Panc1 (cell line): ENCODE measurements around the gene MPLKIP.

Source experiments
- POLR2AphosphoS5 ChIP-seq: IDR thresholded peaks from 2 replicates; pipeline ENCODE4 v1.6.1; 2012; ENCODE audit warnings: mild to moderate bottlenecking, low read depth, low read length, moderate library complexity
- SIN3A ChIP-seq: IDR thresholded peaks from 2 replicates; pipeline ENCODE4 v1.6.1; 2012; ENCODE audit warnings: low read depth, mild to moderate bottlenecking, low read length, moderate library complexity, borderline replicate concordance; ENCODE audit not compliant: insufficient read depth
- TCF7L2 ChIP-seq: IDR thresholded peaks from 2 replicates; pipeline ENCODE4 v1.6.1; 2011; ENCODE audit warnings: mild to moderate bottlenecking, low read depth, low read length, inconsistent platforms
- TF ChIP-seq, protein P1 (sequence below): fragments of 450-650 bp; IDR thresholded peaks from 2 replicates; pipeline ENCODE4 v1.5.1; 2017; ENCODE audit warnings: mild to moderate bottlenecking
- TF ChIP-seq, protein P2 (sequence below), 2 experiments: IDR thresholded peaks; 2 replicates each; pipeline ENCODE4 v1.6.1; 2011 to 2012; ENCODE audit warnings: low read depth in 2 of 2, control low read depth in 1 of 2, low read length in 1 of 2, mild to moderate bottlenecking in 1 of 2, moderate library complexity in 1 of 2; ENCODE audit not compliant: insufficient read depth in 1 of 2

DNA sequence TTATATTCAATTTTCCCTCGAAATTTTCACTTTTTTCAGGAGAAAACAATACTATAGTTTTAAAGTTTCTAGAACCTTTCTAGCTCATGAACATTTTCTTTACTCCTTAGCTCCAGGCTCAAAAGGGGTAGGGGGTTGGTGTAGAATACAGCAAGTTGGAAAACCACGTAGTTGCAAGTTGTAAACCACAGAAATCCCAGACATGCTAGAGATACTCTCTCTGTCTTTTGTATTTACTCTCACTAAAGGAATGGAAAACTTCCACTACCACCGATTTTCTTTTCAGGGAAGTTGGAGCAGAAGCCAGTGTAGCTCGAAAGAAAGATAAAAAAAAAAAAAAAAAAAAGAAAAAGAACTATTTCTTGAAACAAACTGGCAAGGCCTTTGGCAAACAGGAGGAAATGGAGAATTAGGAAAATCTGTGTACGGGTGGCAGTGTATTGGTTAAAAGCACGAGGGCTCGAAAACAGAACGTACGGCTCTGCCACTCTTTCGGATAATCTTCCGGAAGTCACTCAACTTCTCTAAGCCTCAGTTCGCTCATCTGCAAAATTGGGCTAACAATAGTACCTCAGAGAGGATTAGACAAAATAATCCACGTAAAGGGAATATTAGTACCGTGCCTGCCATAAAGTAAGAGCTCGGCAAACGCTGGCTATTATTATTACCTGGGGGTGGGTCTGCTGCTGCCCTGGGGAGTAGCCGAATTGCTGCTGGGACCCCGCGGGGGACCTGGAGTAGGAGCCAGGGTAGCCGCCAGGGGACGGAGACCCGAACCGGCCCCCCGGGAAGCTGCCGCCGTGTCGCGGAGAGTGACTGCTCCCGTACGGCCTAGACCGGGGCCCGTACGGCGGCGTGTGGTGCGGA, 628 bp downstream of the MPLKIP start:
- TF ChIP-seq, protein P1, sequence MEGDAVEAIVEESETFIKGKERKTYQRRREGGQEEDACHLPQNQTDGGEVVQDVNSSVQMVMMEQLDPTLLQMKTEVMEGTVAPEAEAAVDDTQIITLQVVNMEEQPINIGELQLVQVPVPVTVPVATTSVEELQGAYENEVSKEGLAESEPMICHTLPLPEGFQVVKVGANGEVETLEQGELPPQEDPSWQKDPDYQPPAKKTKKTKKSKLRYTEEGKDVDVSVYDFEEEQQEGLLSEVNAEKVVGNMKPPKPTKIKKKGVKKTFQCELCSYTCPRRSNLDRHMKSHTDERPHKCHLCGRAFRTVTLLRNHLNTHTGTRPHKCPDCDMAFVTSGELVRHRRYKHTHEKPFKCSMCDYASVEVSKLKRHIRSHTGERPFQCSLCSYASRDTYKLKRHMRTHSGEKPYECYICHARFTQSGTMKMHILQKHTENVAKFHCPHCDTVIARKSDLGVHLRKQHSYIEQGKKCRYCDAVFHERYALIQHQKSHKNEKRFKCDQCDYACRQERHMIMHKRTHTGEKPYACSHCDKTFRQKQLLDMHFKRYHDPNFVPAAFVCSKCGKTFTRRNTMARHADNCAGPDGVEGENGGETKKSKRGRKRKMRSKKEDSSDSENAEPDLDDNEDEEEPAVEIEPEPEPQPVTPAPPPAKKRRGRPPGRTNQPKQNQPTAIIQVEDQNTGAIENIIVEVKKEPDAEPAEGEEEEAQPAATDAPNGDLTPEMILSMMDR, result no peak
- no peak for TF ChIP-seq POLR2AphosphoS5
- no peak for TF ChIP-seq SIN3A
- TF ChIP-seq, protein P2, sequence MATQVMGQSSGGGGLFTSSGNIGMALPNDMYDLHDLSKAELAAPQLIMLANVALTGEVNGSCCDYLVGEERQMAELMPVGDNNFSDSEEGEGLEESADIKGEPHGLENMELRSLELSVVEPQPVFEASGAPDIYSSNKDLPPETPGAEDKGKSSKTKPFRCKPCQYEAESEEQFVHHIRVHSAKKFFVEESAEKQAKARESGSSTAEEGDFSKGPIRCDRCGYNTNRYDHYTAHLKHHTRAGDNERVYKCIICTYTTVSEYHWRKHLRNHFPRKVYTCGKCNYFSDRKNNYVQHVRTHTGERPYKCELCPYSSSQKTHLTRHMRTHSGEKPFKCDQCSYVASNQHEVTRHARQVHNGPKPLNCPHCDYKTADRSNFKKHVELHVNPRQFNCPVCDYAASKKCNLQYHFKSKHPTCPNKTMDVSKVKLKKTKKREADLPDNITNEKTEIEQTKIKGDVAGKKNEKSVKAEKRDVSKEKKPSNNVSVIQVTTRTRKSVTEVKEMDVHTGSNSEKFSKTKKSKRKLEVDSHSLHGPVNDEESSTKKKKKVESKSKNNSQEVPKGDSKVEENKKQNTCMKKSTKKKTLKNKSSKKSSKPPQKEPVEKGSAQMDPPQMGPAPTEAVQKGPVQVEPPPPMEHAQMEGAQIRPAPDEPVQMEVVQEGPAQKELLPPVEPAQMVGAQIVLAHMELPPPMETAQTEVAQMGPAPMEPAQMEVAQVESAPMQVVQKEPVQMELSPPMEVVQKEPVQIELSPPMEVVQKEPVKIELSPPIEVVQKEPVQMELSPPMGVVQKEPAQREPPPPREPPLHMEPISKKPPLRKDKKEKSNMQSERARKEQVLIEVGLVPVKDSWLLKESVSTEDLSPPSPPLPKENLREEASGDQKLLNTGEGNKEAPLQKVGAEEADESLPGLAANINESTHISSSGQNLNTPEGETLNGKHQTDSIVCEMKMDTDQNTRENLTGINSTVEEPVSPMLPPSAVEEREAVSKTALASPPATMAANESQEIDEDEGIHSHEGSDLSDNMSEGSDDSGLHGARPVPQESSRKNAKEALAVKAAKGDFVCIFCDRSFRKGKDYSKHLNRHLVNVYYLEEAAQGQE (IDR thresholded peaks at IDR 0.05; ENCODE audit: insufficient read depth in 1 of 2, low read depth in 2 of 2, low read length in 1 of 2), result no peak
- no peak for TF ChIP-seq TCF7L2
